Motor neuron (in vitro differentiated cells): ENCODE results near the gene TEX12. TPM values are rescaled to one million over a fixed set of nuclear protein-coding genes. Genes with fewer than 3 reads are reported as not detected.
A peak's percentile ranks its signal among the peaks of the same experiment; 100 is the strongest.
"Not testable (repeated sequence)": the region's sequence is repeated elsewhere in the genome, so short reads cannot be mapped to it uniquely, and the experiment has no call there.

Experiments used
- ATAC-seq, 8 experiments: fragments of 200-7000 bp; cut with Tn5 transposase; replicated peaks in 6 of 8; 2 replicates each; pipeline ENCODE4 v1.8.0; 2021; ENCODE audit warnings: mild to moderate bottlenecking in 8 of 8, moderate library complexity in 8 of 8
- H3K27ac ChIP-seq, 2 donors: fragments of 250-450 bp; sonication (Bioruptor Pico); 2 replicates each; pipeline ENCODE4 v1.9.0; 2021; ENCODE audit warnings: antibody characterized with exemption in 2 of 2, mild to moderate bottlenecking in 2 of 2, moderate library complexity in 1 of 2
- H3K4me1 ChIP-seq, 2 donors: fragments of 250-450 bp; sonication (Bioruptor Pico); replicated peaks in 1 of 2; 2 replicates each; pipeline ENCODE4 v1.6.1; 2021; ENCODE audit warnings: antibody characterized with exemption in 2 of 2, mild to moderate bottlenecking in 2 of 2, moderate library complexity in 1 of 2
- H3K4me3 ChIP-seq, 5 donors: fragments of 250-450 bp; sonication (Bioruptor Pico); 2 replicates each; pipeline ENCODE4 v1.9.0; 2021; ENCODE audit warnings: antibody characterized with exemption in 5 of 5, mild to moderate bottlenecking in 5 of 5, moderate library complexity in 4 of 5
- WGBS, 10 experiments: fragments of 450-650 bp; shearing (Covaris generic); methylation state at CpG; one replicate each; pipeline ENCODE4 v1.0.0; 2022; 5-methylcytosine and 5-hydroxymethylcytosine counted together
- in situ Hi-C, 9 experiments: fragments of 400-800 bp; cut with MboI; loops; one replicate each; pipeline ENCODE4 v1.15.0; 2021; ENCODE audit warnings: low sequenced_read_pairs in 9 of 9, low pct_unique_long_range_greater_than_20kb in 2 of 9; ENCODE audit not compliant: unreplicated experiment in 9 of 9
- total RNA-seq, 8 experiments: library from RNA; unstranded; fragments of 300-600 nt; gene quantifications; 2 replicates each; pipeline versions ENCODE4 v1.2.3 to v1.2.4, GENCODE V29; 2022

The TEX12 gene
- total RNA-seq, 8 experiments from 2014 or later: 0.17 to 1.1 (median 0.41) TPM; not detected in 4

DNA sequence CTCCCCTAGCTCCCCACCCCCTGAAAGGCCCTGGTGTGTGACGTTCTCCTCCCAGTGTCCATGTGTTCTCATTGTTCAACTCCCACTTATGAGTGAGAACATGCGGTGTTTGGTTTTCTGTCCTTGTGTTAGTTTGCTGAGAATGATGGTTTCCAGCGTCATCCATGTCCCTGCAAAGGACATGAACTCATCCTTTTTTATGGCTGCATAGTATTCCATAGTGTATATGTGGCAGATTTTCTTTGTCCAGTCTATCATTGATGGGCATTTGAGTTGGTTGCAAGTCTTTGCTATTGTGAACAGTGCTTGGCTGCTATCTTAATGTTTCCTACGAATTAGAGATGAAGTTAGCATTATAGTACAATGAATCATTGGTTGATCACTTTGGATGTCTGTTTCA lies 31.9 kb downstream of the TEX12 start:
- H3K27ac ChIP-seq, in situ Hi-C loops, ATAC-seq, H3K4me1 ChIP-seq, H3K4me3 ChIP-seq: not testable (repeated sequence)
- WGBS, 10 experiments: 20 to 93% (median 67%) methylated on average over 1 to 2 of the region's 4 CpGs; no CpG with 5 or more reads in 4 of the 10 experiments

DNA sequence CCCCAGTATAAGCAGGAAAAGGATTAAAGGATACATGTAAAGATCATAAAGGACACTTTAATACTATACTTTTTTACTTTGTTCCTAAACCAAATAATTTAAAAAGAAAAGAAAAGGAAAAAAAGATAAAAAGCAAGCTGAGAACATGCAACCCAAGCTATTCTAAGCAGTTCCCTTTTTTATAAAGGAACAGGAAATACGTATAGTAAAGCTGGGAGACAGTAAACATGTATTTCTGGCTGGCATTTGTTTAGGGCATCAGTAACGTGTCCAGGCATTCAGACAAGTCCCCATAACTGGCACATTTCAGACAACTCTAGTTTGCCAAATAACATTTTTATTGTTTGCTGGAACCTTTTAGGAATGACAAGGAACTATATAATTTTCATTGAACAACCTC lies 33.1 kb downstream of the TEX12 start:
- H3K27ac ChIP-seq: no peak overlapping the region
- no peaks in the 10 kb centered on the region for H3K4me1 ChIP-seq
- no peak for ATAC-seq
- WGBS, 10 experiments: 0 to 57% (median 38%) methylated on average over 1 to 2 of the region's 2 CpGs; no CpG with 5 or more reads in 1 of the 10 experiments
- in situ Hi-C loops: loop anchor here in 2 of 9 experiments (25.0 kb wide), 1 partner anchor 1087 kb away; no protein-coding TSS in a partner anchor
- H3K4me3 ChIP-seq: no peak overlapping the region

DNA sequence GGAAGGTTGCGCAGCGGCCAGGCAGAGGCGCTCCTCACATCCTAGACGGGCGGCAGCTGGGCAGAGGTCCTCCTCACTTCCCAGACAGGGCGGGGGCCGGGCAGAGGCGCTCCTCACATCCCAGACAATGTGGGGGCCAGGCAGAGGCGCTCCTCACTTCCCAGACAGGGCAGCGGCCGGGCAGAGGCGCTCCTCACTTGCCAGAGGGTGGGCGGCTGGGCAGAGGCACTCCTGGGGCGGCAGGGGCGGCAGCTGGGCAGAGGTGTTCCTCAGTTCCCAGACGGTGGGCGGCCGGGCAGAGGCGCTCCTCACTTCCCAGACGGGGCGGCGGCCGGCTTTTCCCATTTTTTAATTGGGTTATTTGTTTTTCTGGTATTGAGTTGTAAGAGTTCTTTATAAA lies 38.9 kb downstream of the TEX12 start:
- Histone ChIP-seq H3K4me3 (no peak overlapping the region), H3K27ac (no peak overlapping the region), H3K4me1 (no peaks in the 10 kb centered on the region)
- WGBS, 10 experiments: 80 to 100% (median 93%) methylated on average over 1 to 11 of the region's 23 CpGs; no CpG with 5 or more reads in 6 of the 10 experiments
- in situ Hi-C loops: loop anchor here in 2 of 9 experiments (25.0 kb wide), 1 partner anchor 1081 kb away; no protein-coding TSS in a partner anchor
- no peak for ATAC-seq

DNA sequence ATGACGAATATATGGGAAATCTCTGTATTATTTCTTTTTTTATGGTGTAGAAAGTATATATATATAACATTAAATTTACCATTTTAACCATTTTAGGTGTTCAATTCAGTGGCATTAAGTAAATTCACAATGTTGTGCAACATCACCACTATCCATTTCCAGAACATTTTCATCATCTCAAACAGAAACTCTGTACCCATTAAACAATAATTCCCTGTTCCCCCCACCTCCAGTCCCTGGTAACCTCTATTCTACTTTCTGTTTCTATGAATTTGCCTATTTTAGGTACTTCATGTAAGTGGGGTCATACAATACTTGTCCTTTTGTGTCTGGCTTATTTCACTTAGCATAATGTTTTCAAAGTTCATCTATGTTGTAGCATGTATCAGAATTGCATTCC lies 43.7 kb downstream of the TEX12 start:
- no peak overlapping the region for H3K4me3 ChIP-seq
- H3K27ac ChIP-seq: no peak overlapping the region
- 40 to 100% (median 84%) methylated on average over 1 of the region's 1 CpG; no CpG with 5 or more reads in 2 of the 10 experiments for WGBS, 10 experiments
- in situ Hi-C loops: loop anchor here in 2 of 9 experiments (25.0 kb wide), 1 partner anchor 1076 kb away; no protein-coding TSS in a partner anchor
- no peak for ATAC-seq
- H3K4me1 ChIP-seq: no peaks in the 10 kb centered on the region

DNA sequence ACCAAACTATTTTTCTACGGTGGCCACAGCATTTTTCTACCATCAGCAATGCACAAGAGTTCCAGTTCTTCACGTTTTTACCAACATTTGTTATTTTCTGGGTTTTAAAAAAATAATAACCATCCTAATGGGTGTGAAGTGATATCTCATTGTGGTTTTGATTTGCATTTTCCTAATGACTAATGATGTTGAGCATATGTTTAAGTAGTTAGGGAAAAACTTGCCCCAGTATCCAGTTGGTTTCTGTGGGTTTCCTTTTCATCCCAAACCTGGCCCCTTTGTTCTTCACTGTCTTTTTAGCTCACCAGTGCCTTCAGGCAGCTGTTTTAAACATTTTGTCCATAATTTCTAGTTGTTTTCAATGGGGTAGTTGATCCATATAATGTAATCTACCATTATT lies 44.4 kb downstream of the TEX12 start:
- H3K27ac ChIP-seq: no peak overlapping the region
- H3K4me3 ChIP-seq: no peak overlapping the region
- H3K4me1 ChIP-seq: no peaks in the 10 kb centered on the region
- WGBS, 10 experiments: 25 to 100% (median 60%) methylated on average over 1 to 2 of the region's 2 CpGs; no CpG with 5 or more reads in 1 of the 10 experiments
- ATAC-seq: no peak
- in situ Hi-C loops: loop anchor here in 2 of 9 experiments (25.0 kb wide), 1 partner anchor 1076 kb away; no protein-coding TSS in a partner anchor

DNA sequence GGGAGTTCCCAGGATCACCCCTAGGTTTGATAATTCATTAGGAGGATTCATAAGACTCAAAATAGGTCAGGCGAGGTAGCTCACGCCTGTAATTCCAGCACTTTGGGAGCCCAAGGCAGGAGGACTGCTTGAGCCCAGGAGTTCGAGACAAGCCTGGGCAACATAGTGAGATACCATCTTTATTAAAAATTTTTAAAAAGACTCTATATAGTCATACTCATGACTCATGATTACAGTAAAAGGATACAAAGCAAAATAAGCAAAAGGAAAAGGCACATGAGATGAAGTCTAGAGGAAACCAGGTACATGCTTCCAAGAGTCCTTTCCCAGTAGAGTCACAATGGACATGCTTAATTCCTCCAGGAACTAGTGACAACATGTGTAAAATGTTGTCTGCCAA lies 45.1 kb downstream of the TEX12 start:
- no peak overlapping the region for H3K27ac ChIP-seq
- H3K4me3 ChIP-seq: no peak overlapping the region
- 50 to 100% (median 82%) methylated on average over 1 to 3 of the region's 3 CpGs; no CpG with 5 or more reads in 2 of the 10 experiments for WGBS, 10 experiments
- in situ Hi-C loops: loop anchor here in 2 of 9 experiments (25.0 kb wide), 1 partner anchor 1075 kb away; no protein-coding TSS in a partner anchor
- ATAC-seq: no peak
- H3K4me1 ChIP-seq: no peaks in the 10 kb centered on the region

DNA sequence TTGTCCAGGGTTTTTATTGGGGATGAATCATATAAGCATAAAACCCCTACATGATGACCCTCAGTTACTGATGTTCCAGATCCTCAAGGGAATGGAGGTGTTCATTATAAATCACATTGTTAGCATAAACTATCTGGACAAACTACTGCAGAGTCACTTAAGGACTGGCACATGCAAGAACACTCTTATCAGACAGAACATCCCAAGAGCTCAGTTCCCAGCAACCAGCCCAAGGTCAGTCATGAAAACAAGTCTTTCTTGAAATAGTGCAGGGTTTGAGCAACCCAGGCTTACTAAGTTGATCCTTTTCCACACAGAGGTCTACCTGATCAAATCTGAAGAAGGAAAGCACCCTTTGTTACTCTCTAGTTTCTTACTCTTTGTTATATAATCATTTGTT lies 45.5 kb downstream of the TEX12 start:
- no peaks in the 10 kb centered on the region for H3K4me1 ChIP-seq
- in situ Hi-C loops: loop anchor here in 2 of 9 experiments (25.0 kb wide), 1 partner anchor 1075 kb away; no protein-coding TSS in a partner anchor
- no peak for ATAC-seq
- H3K4me3 ChIP-seq: no peak overlapping the region
- H3K27ac ChIP-seq: no peak overlapping the region

DNA sequence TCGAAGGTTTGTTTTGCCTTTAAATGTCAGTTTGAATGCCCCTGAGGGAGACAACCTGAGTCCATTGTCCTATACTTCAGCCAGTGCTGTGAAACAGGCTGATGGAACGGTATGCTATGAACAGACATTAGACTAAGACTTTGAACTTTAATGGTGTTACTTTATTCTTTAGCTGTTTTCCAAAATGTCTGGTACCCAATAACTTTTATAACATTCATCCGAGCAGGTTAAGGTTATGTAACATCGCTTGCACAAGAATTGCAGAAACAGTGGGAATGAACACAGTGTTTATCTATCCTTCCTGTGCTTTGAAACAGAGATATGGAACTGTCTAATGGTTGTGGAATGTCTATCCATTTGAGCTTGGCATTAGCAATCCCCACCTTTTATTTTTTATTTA lies 46.6 kb downstream of the TEX12 start:
- 71 to 100% (median 96%) methylated on average over 1 to 4 of the region's 4 CpGs; no CpG with 5 or more reads in 2 of the 10 experiments for WGBS, 10 experiments
- no peak overlapping the region for H3K4me3 ChIP-seq
- no peaks in the 10 kb centered on the region for H3K4me1 ChIP-seq
- in situ Hi-C loops: loop anchor here in 2 of 9 experiments (25.0 kb wide), 1 partner anchor 1074 kb away; no protein-coding TSS in a partner anchor
- ATAC-seq: no peak
- H3K27ac ChIP-seq: no peak overlapping the region

DNA sequence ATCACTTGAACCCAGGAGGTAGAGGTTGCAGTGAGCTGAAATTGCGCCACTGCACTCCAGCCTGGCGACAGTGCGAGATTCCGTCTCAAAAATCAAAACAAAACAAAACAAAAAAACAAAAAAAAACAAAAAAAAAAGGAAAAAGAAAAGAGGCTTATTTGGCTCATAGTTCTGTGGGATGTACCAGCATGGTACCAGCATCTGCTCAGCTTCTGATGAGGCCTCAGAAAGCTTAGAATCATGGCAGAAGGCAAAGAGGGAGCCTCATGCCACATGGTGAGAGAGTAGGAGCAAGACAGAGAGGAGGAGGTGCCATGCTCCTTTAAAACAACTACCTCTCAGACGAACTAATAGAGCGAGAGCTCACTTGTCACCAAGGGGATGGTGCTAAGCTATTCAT lies 48.4 kb downstream of the TEX12 start:
- Histone ChIP-seq H3K4me1 (no peaks in the 10 kb centered on the region), H3K4me3 (no peak overlapping the region), H3K27ac (no peak overlapping the region)
- 40 to 100% (median 88%) methylated on average over 2 to 6 of the region's 6 CpGs for WGBS, 10 experiments
- in situ Hi-C loops: loop anchor here in 2 of 9 experiments (25.0 kb wide), 1 partner anchor 1072 kb away; no protein-coding TSS in a partner anchor
- no peak for ATAC-seq

DNA sequence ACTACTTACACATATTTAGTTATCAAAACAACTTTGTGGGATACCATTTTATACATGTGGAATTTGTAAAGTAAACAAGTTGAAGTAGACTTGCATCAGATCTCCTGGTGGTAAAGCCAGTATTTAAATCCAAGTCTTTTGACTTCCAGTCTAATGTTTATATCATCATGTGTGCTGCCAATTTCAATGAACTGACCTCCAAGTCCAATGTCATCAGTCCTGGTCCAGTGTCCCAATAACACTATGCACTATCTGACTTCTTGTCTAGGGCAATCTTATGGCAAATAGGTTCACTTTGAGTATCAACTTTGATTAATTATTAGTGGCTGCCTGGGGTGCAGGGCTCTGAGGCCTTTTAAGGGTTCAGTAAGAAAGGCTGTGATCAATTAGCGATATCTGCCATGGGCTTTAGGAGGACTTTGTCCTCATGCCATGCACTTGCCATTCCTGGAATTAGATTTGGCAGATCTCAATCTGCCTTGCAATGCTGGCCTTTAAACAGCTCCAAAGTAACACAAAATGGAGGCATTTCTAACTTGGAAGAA lies 49.5 kb downstream of the TEX12 start:
- H3K4me3 ChIP-seq: no peak overlapping the region
- in situ Hi-C loops: loop anchor here in 2 of 9 experiments (25.0 kb wide), 1 partner anchor 1071 kb away; no protein-coding TSS in a partner anchor
- no peaks in the 10 kb centered on the region for H3K4me1 ChIP-seq
- no peak overlapping the region for H3K27ac ChIP-seq
- peak in 1 of 8 experiments; percentile 6 for ATAC-seq
- WGBS, 10 experiments: 100% methylated on average over 1 of the region's 1 CpG; no CpG with 5 or more reads in 7 of the 10 experiments

DNA sequence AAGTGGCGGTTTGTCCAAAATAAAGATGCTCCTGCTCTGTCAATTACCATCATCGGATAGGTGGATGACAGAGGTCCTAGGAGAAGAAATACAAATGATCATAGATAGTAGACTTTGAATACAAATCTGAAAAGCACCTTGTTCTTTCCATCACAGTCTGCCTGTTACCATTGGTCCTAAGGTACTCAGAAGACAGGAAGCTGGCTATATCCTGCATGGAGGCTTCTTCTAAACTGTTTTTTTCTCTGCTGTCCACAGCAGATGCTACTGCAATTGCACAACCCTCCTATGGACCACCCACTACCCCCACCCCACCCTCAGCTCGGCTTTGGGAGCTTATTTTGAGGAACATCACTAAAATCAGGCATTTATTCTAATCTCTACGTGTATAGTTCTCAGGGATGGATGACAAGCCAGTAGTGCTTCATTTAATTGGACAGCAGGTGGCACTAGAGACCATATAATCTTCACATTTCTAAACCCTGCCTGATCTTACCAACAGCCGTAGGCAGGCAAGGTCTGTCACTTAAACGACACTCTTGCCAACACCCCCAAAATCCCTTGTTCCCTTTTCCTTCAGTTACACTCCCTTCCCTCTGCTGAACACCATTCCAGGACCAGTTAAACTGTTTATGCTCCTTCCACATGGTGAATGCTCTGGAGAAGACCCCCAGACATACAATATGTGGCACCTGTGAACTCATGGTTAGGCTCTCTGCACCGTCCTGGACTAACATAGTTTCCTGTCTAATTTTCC lies 52.5 kb downstream of the TEX12 start:
- 4 to 100% (median 67%) methylated on average over 1 to 7 of the region's 7 CpGs for WGBS, 10 experiments
- Histone ChIP-seq H3K4me3 (no peak overlapping the region), H3K4me1 (no peaks in the 10 kb centered on the region), H3K27ac (no peak overlapping the region)
- in situ Hi-C loops: loop anchor here in 3 of 9 experiments (5.0 to 25.0 kb wide), 2 partner anchors 63 to 1068 kb away; no protein-coding TSS in a partner anchor
- ATAC-seq: peak; percentile 96 to 100 (median 99)

DNA sequence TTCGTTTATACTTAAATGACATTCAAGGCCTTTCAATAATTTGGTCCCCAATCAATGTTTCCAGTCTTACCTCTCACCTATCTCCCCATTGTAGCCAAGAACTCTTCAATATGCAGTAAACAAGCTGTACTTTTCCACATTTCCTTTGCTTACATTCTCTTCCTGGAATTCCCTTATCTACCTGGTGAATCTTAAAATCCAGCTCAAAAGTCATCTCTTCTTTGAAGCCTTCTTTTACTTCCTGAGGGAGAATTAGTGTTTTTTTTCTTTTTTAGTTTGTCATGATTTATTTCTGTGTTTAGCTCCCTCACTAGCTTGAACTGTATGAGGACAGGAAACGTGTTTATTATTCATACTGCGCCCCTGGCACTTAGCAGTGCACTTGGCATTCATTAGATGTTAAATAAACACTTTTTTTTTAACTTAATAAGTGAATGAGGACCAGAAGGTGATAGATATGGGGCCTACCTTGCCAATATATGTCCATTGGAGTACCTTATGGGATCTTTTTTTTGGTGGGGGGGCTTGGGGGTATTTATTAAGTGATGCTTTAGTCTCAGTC lies 54.2 kb downstream of the TEX12 start:
- Histone ChIP-seq H3K27ac (no peak overlapping the region), H3K4me1 (peaks cover 0 to 3% of the 10 kb centered on the region in 2 donors), H3K4me3 (no peak overlapping the region)
- no peak for ATAC-seq
- in situ Hi-C loops: loop anchor here in 3 of 9 experiments (5.0 to 25.0 kb wide), 2 partner anchors 61 to 1066 kb away; no protein-coding TSS in a partner anchor
- WGBS, 10 experiments: 20 to 77% (median 57%) methylated on average over 1 to 3 of the region's 3 CpGs
